AG10803 (cell line): Measurements from ENCODE around the gene SPECC1L.
"Not testable (repeated sequence)": the region's sequence is repeated elsewhere in the genome, so short reads cannot be mapped to it uniquely, and the experiment has no call there.

Source experiments
- DNase-seq: peaks from one replicate; pipeline ENCODE4 v3.0.0; 2010; ENCODE audit warnings: low read depth
- H3K4me3 ChIP-seq: 2 replicates; pipeline ENCODE4 v1.5.1; 2011; ENCODE audit warnings: mild to moderate bottlenecking, low read length, control low read depth
- TF ChIP-seq, protein P1 (sequence below): conservative IDR thresholded peaks from 2 replicates; pipeline ENCODE4 v1.5.1; 2011; ENCODE audit warnings: mild to moderate bottlenecking, low read length, control low read depth, inconsistent platforms

Gene SPECC1L

GRCh38 chr22:24310969-24311368 lies 40.3 kb downstream of the SPECC1L start:
- H3K4me3 ChIP-seq: no peak overlapping the region
- DNase-seq: no peak
- TF ChIP-seq, protein P1, sequence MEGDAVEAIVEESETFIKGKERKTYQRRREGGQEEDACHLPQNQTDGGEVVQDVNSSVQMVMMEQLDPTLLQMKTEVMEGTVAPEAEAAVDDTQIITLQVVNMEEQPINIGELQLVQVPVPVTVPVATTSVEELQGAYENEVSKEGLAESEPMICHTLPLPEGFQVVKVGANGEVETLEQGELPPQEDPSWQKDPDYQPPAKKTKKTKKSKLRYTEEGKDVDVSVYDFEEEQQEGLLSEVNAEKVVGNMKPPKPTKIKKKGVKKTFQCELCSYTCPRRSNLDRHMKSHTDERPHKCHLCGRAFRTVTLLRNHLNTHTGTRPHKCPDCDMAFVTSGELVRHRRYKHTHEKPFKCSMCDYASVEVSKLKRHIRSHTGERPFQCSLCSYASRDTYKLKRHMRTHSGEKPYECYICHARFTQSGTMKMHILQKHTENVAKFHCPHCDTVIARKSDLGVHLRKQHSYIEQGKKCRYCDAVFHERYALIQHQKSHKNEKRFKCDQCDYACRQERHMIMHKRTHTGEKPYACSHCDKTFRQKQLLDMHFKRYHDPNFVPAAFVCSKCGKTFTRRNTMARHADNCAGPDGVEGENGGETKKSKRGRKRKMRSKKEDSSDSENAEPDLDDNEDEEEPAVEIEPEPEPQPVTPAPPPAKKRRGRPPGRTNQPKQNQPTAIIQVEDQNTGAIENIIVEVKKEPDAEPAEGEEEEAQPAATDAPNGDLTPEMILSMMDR: no peak

DNA sequence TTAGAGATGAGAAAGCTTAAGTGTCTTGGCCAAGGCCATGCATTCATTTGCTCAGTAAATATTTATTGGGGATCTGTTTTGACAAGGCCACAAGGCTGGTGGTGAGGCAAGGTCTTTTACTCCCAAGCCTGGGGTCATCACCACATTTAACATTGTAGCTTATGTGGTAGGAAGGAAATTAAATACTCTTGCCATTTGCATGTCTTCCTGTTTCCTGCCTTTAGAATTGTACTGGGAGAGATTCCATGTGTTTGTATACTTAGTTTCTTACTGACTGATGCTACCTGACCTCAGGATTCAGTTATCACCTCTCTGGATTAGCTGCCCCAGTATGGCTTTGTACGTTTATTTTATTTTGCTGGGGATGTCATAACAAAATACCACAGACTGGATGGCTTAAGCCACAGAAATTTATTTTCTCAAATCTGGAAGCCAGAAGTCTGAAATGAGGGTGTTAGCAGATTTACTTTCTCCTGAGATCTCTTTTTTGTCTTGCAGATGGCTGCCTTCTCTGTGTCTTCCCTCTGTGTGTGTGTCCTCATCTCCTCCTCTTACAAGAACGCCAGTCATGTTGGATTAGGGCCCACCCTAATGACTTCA lies 44.8 kb downstream of the SPECC1L start:
- no peak overlapping the region for H3K4me3 ChIP-seq
- TF ChIP-seq, protein P1: no peak
- peak; percentile 89 for DNase-seq

- not testable (repeated sequence) for DNase-seq, H3K4me3 ChIP-seq
Measured at GRCh38 chr22:24316264-24316663, 45.6 kb downstream of the SPECC1L start.

GRCh38 chr22:24317511-24317910 lies 46.9 kb downstream of the SPECC1L start:
- not testable (repeated sequence) for DNase-seq, H3K4me3 ChIP-seq

GRCh38 chr22:24319451-24319850 lies 48.8 kb downstream of the SPECC1L start:
- DNase-seq: no peak
- H3K4me3 ChIP-seq: no peak overlapping the region
- TF ChIP-seq, protein P1: no peak

DNA sequence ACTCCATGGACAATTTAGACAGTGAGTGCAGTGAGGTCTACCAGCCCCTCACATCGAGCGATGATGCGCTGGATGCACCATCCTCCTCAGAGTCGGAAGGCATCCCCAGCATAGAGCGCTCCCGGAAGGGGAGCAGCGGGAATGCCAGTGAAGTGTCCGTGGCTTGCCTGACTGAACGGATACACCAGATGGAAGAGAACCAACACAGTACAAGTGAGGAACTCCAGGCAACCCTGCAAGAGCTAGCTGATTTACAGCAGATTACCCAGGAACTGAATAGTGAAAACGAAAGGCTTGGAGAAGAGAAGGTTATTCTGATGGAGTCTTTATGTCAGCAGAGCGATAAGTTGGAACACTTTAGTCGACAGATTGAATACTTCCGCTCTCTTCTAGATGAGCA lies 51.4 kb downstream of the SPECC1L start:
- DNase-seq: no peak
- no peak overlapping the region for H3K4me3 ChIP-seq
- TF ChIP-seq, protein P1: no peak

DNA sequence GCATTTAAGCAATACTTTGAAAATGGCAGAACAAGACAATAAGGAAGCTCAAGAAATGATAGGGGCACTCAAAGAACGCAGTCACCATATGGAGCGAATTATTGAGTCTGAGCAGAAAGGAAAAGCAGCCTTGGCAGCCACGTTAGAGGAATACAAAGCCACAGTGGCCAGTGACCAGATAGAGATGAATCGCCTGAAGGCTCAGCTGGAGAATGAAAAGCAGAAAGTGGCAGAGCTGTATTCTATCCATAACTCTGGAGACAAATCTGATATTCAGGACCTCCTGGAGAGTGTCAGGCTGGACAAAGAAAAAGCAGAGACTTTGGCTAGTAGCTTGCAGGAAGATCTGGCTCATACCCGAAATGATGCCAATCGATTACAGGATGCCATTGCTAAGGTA lies 51.9 kb downstream of the SPECC1L start:
- peak; percentile 76 for DNase-seq
- no peak overlapping the region for H3K4me3 ChIP-seq
- TF ChIP-seq, protein P1: no peak

- TF ChIP-seq, protein P1: no peak
- no peak overlapping the region for H3K4me3 ChIP-seq
- DNase-seq: no peak
Measured at GRCh38 chr22:24323233-24323632, 52.6 kb downstream of the SPECC1L start.
